ENCODE data around the gene LAMB4. TPM values are rescaled to one million over a fixed set of nuclear protein-coding genes. Genes with fewer than 3 reads are reported as not detected.

Gene LAMB4
- total RNA-seq, 1 donor from 2014 or later: not detected

DNA sequence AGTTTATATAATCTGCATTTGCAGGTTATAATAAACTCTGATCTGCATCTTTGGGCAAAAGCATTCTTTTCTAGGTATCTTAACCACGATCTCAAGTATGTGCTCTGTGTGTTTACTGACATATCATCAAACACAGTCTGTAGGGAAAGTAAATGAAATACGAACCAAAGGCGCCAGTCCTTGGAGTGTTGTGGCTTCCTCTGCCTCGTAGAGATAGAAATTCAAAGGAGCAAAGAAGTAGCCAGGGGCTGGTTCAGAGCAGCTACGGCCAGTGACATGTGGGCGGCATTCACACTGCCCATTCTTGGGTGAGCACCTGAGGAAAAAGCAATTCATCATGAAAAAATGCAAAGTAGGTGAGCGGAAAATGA is 38.7 kb downstream of the LAMB4 start:
- TF ChIP-seq, protein P1, sequence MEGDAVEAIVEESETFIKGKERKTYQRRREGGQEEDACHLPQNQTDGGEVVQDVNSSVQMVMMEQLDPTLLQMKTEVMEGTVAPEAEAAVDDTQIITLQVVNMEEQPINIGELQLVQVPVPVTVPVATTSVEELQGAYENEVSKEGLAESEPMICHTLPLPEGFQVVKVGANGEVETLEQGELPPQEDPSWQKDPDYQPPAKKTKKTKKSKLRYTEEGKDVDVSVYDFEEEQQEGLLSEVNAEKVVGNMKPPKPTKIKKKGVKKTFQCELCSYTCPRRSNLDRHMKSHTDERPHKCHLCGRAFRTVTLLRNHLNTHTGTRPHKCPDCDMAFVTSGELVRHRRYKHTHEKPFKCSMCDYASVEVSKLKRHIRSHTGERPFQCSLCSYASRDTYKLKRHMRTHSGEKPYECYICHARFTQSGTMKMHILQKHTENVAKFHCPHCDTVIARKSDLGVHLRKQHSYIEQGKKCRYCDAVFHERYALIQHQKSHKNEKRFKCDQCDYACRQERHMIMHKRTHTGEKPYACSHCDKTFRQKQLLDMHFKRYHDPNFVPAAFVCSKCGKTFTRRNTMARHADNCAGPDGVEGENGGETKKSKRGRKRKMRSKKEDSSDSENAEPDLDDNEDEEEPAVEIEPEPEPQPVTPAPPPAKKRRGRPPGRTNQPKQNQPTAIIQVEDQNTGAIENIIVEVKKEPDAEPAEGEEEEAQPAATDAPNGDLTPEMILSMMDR (IDR thresholded peaks at IDR 0.05): no peak
- Histone ChIP-seq H3K27ac (no peak overlapping the region), H3K36me3 (no peaks in the 10 kb centered on the region), H3K4me1 (peaks cover 0 to 8% of the 10 kb centered on the region in 2 donors), H3K27me3 (no peaks in the 10 kb centered on the region), H3K9me3 (no peaks in the 10 kb centered on the region), H3K4me3 (no peak overlapping the region)
- no peak for DNase-seq (ENCODE audit: low spot score in 2 of 2)
- intact Hi-C loops (cut with DNase I): loop anchor here (10.0 kb wide), 1 partner anchor 147 kb away; no protein-coding TSS in a partner anchor

DNA sequence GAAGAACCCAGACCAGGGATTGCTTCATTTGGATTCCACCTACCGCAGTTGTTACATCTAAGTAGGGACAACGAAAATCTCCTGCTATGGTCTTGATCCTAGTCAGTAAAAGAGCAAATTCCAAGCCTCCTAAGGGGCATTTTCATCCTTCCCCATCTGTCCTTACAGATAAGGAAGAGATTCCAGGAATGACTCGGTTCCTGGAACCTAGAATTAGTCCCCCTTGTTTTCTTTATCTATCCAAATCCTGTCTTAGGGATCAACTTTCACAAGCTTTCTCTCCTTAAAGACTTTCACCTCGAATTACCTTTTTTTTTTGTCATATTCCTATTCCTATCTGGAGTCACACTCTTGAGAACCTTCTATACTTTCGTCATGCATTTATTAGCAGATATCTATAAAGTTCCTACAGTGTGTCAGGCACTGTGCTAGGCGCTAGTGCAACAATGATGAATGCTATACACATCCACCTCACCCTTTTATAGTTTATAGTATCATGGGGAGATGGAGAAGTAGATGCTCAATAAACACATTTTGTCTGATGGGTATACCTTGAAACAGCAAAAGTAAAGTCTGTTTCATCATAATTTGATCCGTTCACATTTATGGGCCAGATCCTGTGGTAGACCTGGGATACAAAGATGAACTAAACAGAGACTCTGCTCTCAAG is 39.2 kb downstream of the LAMB4 start:
- no peak overlapping the region for H3K4me3 ChIP-seq
- TF ChIP-seq, protein P1 (IDR thresholded peaks at IDR 0.05): no peak
- no peak overlapping the region for H3K27ac ChIP-seq
- H3K27me3 ChIP-seq: no peaks in the 10 kb centered on the region
- DNase-seq (ENCODE audit: low spot score in 2 of 2): no peak
- no peaks in the 10 kb centered on the region for H3K36me3 ChIP-seq
- intact Hi-C loops (cut with DNase I): loop anchor here (10.0 kb wide), 1 partner anchor 146 kb away; no protein-coding TSS in a partner anchor
- H3K4me1 ChIP-seq: peaks cover 0 to 8% of the 10 kb centered on the region in 2 donors
- no peaks in the 10 kb centered on the region for H3K9me3 ChIP-seq

DNA sequence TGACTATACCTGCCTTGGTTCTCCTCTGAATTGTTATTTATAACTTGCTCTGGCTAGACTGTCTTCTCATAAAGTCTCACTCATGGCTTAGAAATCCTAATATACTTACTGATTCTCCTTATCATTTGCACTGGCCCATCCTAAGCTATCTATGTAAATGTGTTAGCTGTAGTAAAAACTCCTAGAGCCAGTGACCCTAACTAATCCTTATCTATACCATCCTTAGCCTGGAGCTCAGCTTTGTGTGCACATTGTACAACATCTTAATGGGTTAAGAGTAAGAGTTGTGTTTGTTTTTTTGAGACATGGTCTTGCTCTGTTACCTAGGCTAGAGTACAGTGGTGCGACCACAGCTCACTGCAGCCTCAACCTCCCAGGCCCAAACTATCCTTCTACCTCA is 40.8 kb downstream of the LAMB4 start:
- intact Hi-C loops (cut with DNase I): no loop called here

DNA sequence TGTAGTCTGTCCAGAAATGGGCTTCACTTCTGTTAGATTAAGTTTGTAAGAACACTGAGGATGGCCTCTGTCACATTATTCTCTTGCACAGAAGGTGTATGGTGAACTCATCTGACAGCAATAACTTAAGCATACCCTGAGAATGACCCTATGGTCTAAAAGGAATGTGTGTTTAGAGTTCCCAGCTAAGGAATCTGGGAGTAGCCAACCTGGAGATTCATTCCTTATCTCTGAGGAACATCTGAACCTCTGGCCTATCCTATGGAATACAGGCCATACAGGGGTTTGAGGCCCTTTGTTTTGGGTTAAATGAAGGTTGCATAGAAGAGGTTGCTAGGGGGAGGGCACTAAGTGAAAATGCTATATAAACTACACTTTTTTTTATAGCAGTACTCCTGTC is 41.4 kb downstream of the LAMB4 start:
- no peaks in the 10 kb centered on the region for H3K36me3 ChIP-seq
- no peak overlapping the region for H3K4me3 ChIP-seq
- intact Hi-C loops (cut with DNase I): no loop called here
- no peak for DNase-seq (ENCODE audit: low spot score in 2 of 2)
- H3K27me3 ChIP-seq: no peaks in the 10 kb centered on the region
- no peaks in the 10 kb centered on the region for H3K9me3 ChIP-seq
- no peak overlapping the region for H3K27ac ChIP-seq
- TF ChIP-seq, protein P1 (IDR thresholded peaks at IDR 0.05): no peak
- peaks cover 0 to under 1% of the 10 kb centered on the region in 2 donors for H3K4me1 ChIP-seq

More for the DNA sequence above, 40.8 kb downstream of the LAMB4 start:
- Histone ChIP-seq H3K36me3 (no peaks in the 10 kb centered on the region), H3K4me1 (peaks cover 0 to 4% of the 10 kb centered on the region in 2 donors), H3K27ac (no peak overlapping the region), H3K27me3 (no peaks in the 10 kb centered on the region), H3K9me3 (no peaks in the 10 kb centered on the region), H3K4me3 (no peak overlapping the region)
- TF ChIP-seq, protein P1 (IDR thresholded peaks at IDR 0.05): no peak
- DNase-seq (ENCODE audit: low spot score in 2 of 2): no peak

DNA sequence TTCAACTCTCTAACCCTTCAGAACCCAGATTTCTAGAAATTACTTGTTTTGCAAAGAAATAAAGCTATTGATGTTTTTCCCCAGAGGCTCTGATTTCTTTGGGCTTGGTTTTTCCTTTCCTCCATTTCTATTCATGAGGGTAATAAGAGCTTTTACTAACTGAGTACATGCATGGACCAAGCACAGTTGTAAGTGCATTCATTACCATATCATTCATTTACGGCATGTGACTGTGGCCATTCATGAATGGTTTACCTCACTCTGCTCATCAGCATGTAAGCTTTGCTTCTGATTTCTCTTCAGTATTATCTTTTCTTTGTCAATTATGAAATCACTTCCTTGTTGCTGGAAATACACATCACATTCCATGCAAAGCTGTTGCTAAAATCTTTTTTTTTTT is 42.4 kb downstream of the LAMB4 start:
- Histone ChIP-seq H3K36me3 (no peaks in the 10 kb centered on the region), H3K27me3 (no peaks in the 10 kb centered on the region), H3K4me3 (no peak overlapping the region), H3K27ac (no peak overlapping the region), H3K4me1 (no peaks in the 10 kb centered on the region), H3K9me3 (no peaks in the 10 kb centered on the region)
- intact Hi-C loops (cut with DNase I): no loop called here
- TF ChIP-seq, protein P1 (IDR thresholded peaks at IDR 0.05): no peak
- no peak for DNase-seq (ENCODE audit: low spot score in 2 of 2)
